D341Med (cell line): ENCODE data around the gene FDX1.

ENCODE experiments used
- DNase-seq: peaks from one replicate; pipeline ENCODE4 v3.0.0; 2012; ENCODE audit warnings: low spot score

The FDX1 gene

DNA sequence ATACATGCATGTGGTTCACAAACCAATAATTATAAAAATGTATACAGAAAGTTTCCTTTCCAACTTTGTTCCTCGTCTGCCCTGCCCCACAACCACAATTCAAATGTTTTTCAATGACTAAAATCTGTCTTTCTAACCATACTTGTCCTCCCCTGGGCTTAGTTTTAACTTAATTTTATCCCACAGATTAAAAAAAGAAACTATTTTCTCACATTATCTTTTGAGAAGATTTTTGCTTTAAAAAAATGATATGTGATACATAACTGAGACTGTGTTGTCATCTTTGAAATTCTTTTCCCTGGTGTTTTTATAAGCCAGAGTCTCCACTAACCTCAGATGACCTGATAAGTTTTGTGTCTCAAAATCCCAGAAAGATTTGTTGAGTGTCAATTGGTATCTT is 79.0 kb downstream of the FDX1 start:
- no peak for DNase-seq

DNA sequence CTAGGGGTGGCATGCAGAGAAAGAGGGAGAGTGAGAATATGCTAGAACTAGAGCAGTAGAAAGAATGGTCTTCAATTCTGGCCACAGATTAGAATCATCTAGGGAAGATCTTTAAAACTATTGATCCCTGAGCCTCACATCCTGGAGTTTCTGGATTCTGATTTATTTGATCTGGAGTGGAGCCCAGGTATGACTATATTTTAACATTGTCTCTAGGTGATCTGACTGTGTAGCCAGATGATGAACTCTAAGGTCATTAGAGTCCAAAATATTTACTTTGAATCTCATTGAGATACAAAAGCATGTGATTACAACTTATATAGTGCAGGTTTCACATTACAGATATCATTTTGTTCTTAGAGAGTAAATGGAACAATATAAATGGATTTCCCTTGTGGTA is 79.7 kb downstream of the FDX1 start:
- no peak for DNase-seq

DNA sequence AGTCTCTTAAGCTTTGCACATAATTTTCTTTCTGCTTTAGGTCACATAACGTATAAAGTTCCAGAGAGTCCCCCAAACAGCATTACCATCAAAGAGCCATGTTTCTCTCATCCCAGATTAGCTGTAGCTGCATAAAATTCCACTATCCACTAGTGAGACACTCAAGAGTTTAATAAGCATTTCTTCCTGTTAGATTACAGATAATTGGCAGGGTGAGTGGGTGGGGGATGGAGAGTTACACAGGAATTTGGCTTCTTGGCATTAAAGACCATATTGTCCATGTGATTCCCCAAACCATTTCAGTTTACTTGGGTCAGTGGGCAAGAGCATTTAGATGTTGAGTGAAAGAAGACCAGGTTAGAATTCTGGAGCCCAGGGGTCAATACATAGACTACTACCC is 82.3 kb downstream of the FDX1 start:
- no peak for DNase-seq

DNA sequence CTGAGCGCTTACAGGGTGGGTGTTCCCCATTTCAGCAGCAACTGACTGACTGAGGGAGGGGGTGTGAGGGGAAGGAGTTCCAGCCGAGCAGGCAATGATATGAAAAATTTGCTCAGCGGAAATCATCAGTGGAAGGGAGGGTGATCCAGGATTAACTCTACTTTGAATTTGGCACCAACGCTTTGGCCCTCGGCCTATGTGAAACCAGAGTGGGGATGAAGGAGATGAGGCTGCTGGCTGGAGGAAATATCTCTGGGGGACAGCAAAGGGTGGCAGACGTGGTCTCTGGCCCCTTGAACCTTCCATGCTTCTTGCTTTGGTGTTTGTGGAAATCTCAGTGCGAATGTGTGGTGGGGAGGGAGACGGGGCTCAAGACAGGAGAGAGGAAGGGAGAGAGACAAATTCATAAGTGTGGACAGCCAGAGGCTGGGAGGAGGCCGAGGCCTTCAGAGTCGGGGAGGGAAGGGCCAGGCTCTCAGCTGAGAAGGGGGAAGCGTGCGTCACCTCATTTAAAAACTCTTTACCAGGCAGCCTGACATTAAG is 83.6 kb downstream of the FDX1 start:
- no peak for DNase-seq

DNA sequence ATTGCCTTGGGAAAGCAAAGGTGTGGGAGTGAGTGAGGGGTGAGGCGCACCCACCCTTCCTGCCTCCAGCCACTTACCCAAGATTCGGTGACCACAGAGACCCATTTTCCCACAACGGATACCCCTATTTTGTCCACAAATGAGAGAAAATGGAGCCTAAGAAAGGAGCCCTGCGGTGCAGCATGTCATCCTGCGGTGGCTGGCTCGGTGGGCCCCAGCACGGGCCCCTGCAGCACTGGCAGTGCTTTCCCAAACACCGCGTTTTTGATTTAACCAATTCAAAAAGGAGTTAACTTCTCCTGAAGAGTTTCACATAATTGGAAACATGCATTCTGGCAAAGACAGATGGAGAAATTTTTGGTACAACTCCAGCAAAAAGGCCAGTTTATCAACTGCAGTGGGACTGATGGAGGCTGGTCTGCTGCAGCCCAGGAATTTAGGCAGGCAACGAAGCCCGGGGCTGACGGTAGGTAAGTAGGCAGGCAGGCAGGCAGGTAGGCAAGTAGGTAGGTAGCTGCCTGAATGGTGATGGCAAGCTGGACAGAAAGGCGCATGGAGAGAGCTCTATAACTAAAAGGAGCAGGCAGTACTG is 84.2 kb downstream of the FDX1 start:
- DNase-seq: no peak
